Ecto neural progenitor cell (in vitro differentiated cells): ENCODE data around the gene GBX2.
A peak's percentile ranks its signal among the peaks of the same experiment; 100 is the strongest.

ENCODE experiments used
- DNase-seq: peaks from one replicate; pipeline ENCODE4 v3.0.0-alpha.2; 2018; ENCODE audit warnings: low spot score

Gene GBX2

DNA sequence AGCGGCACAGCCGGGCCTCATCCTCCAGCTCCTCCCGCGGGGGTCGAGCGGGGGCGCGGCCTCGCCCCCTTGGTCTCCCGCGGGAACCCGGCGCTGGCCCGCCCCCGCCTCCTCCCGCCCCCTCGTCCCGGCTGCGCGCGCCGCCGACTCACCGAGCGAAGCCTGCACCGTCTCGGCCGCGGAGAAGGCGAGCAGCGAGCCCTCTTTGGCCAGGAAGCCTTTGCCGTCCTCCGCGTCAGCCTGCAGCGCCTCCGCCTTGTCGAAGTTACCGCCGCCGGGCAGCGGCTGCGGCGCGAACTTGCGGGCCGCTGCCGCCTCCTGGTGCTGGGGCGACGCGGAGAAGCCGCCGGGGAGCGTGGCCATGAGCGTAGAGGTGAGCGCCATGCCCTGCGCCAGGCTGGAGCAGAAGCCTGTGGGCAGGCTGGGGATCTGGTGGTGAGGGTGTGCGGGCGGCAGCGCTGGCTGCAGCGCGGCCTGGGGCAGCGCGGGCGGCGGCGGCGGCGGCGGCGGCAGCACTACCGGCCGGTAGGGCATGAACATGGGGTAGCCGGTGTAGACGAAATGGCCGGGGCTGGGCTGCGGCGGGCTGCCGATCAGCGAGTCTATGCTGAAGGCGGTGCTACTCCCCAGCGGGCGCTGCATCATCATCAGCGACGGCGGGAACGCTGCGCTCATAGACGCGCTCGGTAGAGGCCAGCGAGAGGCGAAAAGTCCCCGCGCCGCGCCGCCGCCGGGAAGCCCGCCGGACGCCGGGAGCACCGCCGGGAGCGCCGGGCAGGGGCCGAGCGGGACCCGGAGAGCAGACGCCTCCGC lies 683 bp downstream of the GBX2 start:
- peak; percentile 78 for DNase-seq

DNA sequence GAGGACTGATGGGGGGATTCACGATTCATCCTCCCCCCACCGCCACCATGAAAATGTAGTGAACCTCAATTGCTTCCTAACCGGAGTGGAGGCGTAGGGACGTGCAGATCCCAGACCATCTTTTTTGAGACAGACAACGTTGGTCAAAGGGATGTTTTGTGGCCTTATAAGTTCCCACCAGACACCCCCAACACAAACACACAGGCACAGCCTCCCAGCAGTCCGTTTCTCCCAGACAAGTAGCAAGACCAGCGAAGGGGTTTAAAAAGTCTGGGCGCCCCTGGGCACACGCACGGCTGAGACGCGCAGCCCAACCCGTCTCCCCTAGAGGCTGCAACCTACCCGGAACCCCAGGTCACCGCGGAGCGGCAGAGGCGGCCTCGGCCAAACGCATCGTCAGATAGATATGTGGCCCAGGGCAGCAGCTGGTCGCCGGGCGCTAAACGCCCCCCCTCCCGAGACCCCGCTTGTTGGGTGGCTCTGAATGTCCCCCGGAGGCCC lies 1.3 kb downstream of the GBX2 start:
- peak; percentile 71 for DNase-seq

DNA sequence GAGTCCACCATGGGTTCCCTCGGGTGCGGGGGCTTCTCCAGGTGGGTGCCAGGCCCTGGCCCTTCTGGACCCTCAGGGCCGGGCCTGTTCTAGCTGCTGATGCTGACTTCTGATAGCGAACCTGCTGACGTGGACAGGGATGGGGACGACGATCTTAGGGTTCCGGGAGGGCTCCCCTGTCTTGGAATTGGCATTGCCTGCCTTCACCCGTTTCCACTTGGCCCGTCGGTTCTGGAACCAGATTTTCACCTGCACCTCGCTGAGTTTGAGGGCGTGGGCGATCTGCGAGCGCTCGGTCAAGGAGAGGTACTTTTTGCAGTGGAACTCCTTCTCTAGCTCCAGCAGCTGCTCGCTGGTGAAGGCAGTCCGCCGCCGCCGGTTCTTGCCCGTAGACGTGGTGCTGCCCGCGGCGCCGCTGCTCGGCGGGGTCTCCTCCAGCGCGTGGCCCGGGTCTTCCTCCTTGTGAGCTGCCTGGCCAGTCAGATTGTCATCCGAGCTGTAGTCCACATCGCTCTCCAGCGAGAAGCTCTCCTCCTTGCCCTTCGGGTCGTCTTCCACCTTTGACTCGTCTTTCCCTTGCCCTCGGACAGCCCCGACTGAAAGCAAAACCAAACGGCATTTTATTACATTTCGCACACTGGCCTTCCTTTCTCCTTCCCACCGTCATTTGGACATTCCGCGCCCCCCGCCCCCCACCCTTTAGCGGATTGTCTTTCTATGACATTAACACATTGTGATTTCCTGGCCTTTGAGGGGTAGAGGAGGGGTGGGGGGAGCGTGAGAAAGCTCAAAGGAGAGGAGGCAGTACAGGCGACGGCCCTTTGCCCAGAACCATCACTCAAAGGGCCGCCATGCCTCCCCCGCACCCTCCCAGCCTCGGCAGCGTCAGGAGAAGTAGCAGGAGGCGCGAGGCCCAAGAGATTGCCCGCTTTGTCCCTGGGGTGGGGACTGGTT lies 2.1 kb downstream of the GBX2 start:
- DNase-seq = peak; percentile 67

DNA sequence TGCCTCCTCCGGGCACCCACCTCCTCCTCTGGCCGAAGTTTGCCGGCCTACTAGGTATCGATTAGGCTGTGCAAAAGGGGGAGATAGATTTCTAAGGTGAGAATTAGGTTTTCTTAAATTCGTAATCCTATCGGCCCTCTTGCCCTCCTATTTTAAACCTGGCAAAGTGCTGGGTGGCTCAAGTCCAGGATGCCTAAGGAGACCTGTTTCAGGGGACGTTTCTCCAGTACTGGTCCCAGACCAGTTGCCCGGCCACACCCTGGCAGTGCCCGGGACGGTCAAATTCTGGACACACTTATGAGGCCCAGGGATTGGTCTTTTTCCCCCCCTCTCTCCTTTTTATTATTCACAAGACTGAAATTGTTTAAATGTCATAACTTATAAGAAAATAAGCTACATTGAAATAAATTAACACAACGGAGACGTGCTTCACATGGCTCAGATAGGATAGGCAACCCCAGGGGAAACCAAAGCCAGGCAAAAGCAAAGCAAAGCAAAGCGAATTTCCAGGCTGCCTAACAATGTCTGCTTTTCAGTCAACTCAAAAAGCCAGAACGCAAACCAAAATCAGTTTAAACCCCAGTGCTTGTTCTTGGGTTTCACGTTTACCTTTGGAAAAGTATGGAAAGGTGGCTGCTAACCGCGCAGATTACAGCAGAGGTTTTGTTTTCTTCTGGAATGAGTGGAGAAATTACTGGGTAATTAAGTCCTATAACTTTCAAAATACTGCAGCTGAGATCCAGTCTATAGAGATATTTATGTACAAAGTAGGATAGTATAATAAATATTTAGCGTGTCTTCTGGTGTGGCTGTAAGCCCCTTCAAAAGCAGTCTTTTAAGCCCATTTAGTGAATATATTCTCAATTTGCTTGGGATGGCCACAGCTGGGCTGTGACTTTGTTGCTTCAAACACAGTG lies 3.0 kb downstream of the GBX2 start:
- DNase-seq = no peak

DNA sequence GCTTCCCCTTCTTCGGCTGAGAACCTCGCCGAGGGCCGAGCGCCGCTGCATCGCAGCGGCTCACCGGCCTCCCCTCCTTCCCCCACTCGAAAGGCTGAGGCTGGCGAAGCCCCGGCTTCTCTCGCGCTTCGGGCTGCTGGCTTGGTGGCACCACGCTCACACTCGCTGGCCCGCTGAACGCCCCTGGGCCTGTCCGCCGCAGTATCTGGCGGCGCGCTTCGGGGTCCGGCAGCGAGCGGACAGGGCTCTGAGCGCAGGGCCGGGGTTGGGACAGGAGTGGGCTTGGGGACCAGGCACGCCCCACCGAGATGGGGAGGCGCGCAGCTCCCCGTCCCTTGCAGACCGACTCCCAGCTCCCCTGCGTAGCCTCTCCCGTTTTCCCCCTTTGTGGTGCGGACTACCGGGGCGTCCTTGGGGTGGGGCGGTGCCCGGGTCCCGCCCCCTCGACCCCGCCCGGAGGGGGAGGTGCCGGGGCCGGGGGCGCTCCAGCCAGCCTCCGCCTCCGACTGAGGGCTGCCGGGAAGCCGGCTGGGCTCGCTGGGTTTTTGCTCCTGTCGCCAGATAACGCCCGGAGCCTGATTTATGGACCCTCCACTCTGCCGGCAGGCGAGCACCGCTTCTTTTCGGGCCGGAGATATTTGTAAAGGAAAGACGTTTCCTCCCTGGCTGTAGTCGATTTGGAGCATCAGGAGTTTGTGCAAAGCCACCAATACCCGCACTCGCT lies 3.8 kb downstream of the GBX2 start:
- DNase-seq = peak; percentile 71

DNA sequence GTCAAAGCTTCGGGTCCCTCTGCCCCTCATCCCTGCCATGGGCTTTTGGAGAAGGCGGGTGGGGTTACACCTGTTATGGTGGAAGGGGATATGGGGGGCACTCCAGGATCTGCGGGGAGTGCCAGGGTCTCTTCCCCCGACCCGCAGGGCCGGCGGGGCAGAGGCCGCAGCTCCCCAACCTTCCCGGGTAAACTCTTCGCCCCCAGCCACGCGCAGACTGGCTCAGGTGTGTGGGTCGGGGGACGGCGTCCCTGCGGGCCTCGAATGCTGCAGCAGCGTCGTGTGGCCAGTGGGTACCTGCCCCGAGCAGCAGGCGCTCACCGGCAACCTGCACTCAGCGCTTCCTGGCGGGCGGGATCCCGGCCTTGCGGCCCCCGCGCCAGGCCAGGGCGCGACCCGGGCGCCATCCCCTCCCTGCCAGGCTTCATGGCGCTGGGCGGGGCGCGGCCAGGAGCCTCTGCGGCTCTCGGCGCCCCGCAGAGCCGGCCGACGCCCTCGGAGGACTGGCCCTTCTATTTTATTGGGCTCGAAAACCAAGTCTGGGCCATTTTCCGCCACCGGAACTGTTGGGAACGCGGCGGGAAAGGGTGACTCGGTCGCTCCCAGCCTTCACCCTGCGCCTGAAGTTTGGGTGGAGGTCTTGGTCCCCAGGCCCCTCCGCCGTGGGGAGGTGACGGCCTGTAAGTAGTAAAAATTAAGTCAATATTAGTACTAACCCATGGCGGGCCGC lies 4.5 kb downstream of the GBX2 start:
- no peak for DNase-seq

DNA sequence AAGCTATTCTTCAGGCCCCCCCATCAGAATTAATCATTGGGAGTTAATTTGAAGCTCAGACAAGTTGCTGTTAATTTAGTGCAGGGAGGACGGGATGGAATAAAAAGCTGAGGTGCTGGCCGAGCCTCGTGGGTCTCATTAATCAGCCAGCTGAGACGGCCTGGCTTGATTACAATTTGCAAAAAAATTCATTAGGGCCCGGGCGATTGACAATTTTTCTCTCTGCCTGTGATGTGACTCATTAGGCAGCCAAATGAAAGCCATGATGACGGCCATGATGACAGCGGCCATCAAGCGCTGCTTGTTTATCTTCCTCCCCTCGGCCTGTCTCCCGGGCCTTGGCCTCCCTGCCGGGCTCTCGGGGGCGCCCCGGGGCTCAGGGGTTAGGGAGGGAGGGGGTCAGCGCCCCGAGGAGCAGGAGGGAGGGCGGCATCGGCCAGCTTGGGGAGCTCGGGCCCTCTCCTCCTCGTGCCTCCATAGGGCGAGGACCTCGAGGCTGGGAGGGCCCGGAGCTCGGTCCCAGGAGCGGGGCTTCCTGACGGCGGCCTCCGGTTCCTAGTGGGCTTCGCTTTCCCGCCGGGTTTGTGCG lies 5.2 kb downstream of the GBX2 start:
- no peak for DNase-seq

DNA sequence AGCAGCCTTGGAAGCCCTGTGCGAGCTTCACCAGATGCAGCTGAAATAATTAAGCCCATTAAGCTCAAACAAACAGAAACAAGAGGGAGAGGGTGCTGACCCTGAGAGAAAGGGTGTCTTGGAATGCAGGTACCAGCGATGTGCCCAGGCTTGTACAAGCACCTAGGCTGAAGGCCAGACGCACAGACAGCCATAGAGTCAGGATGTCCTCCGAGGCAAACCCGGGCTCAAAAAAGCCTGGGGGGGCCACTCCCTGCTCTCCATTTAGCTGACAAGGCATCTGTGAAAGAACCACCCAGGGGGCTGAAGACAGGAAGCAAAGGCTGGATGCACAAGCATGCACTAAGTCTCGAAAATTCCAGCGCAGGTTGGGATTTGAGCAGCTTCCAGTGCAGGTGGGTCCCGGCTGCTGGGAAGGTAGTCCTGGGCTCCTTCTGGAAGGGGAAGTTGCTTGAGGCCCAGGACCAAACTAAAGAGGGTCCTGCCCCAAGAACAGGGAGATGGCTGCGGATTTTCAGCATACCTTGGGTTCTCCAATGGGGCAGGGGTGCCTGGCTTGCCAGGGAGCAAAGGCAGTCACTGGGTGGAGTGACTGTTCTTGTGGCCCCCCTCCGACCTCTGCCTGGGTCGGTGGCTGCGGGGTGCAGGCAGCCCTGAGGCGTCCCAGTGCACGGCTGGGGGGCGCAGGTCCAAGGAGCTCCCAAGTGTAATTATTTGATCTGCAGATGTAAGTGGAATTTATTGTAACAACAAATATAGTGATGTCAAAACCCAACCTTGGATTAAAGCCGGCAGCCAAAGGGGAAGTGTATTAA lies 5.9 kb downstream of the GBX2 start:
- no peak for DNase-seq

DNA sequence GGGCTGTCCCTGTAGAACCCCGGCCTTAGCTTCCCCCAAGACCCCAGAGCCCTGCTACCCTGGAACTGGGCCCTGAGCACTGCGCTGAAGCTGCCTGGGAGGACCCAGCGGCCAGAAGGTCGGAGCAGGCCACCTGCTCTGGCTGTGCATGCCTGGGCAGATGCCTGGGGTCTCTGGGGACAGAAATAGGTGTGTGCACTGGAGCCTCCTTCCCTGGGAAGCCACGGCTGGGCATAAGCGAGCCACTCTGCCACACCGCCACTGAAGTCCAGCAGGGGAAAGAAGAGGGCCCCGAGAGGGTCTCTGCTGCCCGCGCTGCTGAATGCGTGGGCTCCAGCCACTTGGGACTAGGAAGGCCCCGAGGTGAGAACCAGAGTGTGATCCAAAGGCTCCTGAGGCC lies 6.7 kb downstream of the GBX2 start:
- no peak for DNase-seq

DNA sequence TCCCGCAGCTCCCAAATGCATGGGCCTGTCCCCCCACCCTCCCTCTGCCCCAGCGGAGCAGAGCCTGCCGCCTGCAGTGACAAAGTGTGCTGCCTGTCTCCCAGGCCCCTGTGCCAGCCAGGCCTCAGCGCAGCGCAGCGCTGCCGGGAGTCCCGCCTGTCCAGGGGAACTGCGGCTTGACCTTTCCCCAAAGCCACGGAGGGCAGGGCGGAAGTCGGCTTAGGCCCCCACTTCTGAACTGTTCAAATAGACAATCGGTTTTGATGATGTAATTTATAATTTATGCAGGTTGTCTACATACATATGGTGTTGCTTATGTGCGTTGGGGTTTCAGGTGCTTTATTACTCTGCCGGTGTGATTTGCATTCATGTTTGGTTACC lies 7.1 kb downstream of the GBX2 start:
- no peak for DNase-seq

DNA sequence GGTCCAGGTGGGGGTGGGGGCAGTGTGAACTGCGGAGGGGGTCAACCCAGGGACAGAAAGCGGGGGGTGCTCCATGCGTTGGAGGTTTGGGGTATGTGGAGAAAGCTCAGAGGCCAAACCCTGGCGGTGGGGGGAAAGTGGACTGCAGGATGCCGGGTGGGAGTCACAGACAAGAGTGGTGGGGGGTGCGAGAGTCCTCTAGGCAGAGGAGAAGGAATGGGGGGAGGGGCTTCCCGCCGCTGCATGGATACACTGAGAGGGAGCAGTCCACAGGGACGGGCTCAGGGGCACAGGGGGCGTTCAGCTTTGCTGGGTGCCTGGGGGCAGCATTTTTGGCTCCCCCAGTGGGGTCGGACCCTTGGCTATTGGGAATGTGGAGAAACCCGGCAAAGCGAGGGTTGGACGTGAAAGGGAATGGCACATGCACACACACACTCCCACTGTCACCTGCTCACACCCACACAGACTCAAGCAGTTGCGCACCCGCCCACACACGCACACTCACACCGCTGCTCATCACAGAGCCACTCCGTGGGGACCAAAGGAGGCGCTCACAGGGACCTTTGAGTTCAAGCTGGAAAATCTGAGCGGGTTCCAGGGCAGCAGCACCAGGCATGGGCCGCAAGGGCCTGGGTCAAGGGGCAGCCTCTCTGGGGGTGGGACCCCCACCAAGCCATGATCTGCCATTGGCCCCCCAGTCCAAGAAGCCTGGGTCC lies 7.7 kb downstream of the GBX2 start:
- DNase-seq = no peak

DNA sequence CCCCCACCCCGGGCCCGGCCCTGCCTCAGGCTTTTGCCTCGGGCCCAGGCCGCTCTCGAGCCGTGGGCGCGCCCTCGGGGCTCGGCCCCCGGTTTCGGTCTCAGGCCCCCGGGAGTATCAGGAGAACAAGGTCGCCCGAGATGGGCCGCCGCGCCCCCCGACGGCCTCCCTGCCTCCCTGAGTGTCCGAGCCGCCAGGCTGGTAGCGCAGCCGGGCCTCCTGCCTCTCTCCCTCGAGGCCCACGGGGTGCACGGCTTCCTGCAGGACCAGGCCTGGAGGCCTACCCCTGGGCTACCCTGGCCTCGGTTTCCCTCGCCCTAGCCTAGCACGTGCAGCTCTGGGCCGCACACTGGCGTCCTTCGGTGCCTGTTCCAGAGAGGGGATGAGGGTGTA lies 8.4 kb downstream of the GBX2 start:
- no peak for DNase-seq

DNA sequence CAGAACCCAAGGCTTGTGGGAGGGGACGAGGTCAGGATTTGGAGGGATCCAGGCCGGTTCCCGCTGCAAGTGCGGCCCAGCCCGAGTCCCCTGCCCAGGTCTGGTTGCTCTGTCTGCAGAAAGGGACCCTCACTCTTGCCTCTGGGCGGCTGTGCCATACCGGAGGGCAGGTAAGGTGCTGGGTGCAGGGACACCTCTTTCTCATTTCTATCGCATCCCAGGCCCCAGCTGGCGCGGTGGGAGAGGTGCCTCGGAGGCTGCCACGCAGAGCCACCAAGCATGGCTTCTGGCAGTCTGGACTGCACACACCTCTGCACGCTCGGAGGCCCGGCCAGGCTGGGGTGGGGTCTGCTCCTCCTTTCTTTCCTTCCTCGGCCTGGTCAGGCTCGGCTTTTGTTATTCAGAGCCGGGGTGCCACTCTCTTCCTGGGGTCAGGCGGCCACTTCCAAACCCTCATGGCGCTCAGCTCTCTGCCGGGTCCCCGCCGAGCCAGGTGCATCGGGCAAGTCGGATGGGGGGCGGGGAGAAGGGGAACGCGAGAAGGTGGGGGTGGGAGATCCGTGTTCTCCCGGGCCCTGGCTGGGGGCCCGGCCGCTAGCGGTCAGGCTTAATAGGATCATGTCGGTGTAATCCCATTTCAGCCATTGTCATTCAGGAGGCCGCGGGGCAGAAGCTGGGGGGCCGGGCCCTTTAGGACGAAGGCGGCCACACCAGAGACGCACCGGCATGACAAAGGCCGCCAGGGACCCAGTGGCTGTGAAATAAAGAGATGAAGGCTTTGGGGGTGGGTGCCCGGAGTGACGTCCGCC lies 9.0 kb downstream of the GBX2 start:
- peak; percentile 85 for DNase-seq

DNA sequence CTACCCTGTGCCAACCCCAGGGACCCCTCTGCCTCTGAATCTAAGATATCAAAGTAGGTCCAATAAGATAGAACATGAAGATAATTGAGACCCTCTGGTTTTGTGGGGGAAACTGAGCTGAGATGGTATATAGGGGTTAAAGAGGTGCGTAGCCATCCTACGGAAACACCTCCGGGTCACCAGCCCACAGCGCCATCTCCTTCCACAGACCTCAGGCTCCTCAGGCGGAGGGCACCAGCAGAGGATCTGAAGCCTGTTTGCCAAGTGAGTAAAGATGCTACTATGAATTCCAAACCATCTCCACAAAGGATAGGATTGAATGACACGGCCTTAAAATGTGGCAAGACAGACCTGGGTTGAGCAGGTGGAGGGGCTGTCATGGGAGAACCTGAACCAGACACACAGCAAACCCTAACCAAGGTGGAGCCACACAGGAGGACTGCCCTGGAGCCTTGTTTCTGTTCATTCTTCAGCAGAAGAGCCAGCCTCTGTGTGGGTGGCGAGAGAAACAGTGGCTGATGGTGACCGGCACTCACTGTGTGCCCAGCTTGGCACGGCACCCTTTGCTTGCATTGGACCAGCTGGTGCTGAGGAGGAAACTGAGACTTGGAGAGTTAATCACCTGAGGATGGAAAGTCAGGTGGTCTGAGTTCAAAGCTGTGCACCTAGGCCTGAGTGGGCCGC lies 10.2 kb downstream of the GBX2 start:
- no peak for DNase-seq

DNA sequence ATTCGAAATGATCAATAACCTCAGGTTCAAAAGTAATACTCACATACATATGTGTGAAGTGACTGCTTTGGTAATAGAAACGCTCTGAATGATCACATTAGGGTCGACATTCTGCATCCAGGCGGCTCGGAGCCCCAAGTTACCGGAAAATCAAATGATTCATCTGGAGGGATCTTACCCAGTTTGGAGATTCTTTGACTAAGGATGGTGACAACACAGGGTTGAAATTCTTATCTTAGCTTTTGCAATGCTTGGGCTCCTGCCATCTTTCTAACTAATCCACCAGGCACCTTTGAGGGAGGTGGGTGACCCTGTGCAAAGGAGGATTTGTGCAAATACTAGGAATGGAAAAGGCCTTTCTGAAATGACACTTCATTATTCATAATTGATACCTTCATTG lies 10.8 kb downstream of the GBX2 start:
- DNase-seq = no peak

DNA sequence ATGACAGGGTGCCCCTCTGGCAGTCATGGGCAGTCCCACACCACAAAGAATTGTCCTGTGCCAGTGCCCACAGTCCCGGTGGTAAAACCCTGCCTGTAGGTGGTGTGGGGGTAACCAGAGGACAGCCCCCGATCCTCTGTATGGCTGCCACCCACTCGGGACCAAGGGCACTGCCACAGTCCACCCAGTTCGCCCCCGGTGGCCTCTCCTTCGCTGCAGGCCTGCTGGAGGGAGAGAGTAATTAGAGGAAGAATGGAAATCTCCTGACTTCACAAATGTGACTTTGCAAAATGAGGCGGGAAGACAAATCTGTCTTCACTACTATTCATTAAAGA lies 11.4 kb downstream of the GBX2 start:
- DNase-seq = no peak
